Ovary (tissue), 9 donors: ENCODE measurements around the gene TJP1. TPM values are rescaled to one million over a fixed set of nuclear protein-coding genes. Genes with fewer than 3 reads are reported as not detected.

Source experiments
- DNase-seq, 5 donors: peaks; one replicate each; pipeline ENCODE4 v3.0.0-alpha.2; 2019 to 2020
- H3K27ac ChIP-seq, 2 donors: fragments of 200-600 bp; one replicate each; pipeline versions ENCODE4 v1.5.1 to v1.8.0; 2019 to 2022
- H3K27me3 ChIP-seq: fragments of 200-600 bp; one replicate; pipeline ENCODE4 v1.8.0; 2022
- H3K36me3 ChIP-seq: fragments of 200-600 bp; sonication (generic); one replicate; pipeline ENCODE4 v1.5.1; 2019
- H3K4me1 ChIP-seq: one replicate; pipeline ENCODE4 v1.8.1; 2013; ENCODE audit warnings: mild to moderate bottlenecking, moderate library complexity; ENCODE audit not compliant: insufficient read depth
- H3K4me3 ChIP-seq: fragments of 200-600 bp; sonication (generic); one replicate; pipeline ENCODE4 v1.5.1; 2017
- H3K9me3 ChIP-seq, 2 donors: fragments of 200-600 bp in 1 of 2; sonication (generic) in 1 of 2; one replicate each; pipeline versions ENCODE4 v1.5.1 to v1.8.1; 2013 to 2019; ENCODE audit warnings: mild to moderate bottlenecking in 1 of 2, moderate library complexity in 1 of 2
- EP300 ChIP-seq: sonication (generic); formaldehyde crosslinking; IDR thresholded peaks from one replicate; pipeline ENCODE4 v1.6.1; 2017; ENCODE audit warnings: antibody characterized with exemption
- POLR2A ChIP-seq: fragments of 450-650 bp; IDR thresholded peaks from one replicate; pipeline ENCODE4 v1.6.1; 2017; ENCODE audit warnings: antibody characterized with exemption, mild to moderate bottlenecking, moderate library complexity
- WGBS, 3 donors: extraction: QIAGEN DNeasy Blood & Tissue Kit in 1 of 3; methylation state at CpG; one replicate each; pipeline versions ENCODE4 v1.1.5 to v1.1.7; 2013 to 2017; 5-methylcytosine and 5-hydroxymethylcytosine counted together
- intact Hi-C, 4 donors: fragments of 100-400 bp; cut with DNase I; formaldehyde crosslinking; loops; one replicate each; pipeline versions ENCODE4 v1.11.0 to v1.15.1; 2022 to 2023
- polyA plus RNA-seq, 2 donors: library from polyadenylated mRNA; stranded (reverse); fragments of 200-250 nt in 1 of 2; fragments of 350-450 nt in 1 of 2; fragmentation: Illumina TruSeq in 1 of 2; extraction: RNeasy Lipid Tissue Mini Kit (QIAGEN cat#74804) in 1 of 2; gene quantifications; one replicate each; pipeline ENCODE4 v1.2.3, GENCODE V29; 2013 to 2014
- total RNA-seq, 7 donors: library from RNA; depleted of rRNA in 2 of 7; stranded (reverse); fragments of >200 nt in 2 of 7; fragmentation: NEBNext Ultra II Directional in 3 of 7; extraction: Animal tissue kit (Norgen Biotek cat#: 25700) in 3 of 7; gene quantifications; one replicate each; pipeline versions ENCODE4 v1.1.0 to v1.2.4, GENCODE V29; 2016 to 2023
- TF ChIP-seq, protein P1 (sequence below), 3 donors: fragments of 450-650 bp in 2 of 3; fragments of 200-600 bp in 1 of 3; IDR thresholded peaks; one replicate each; pipeline versions ENCODE4 v1.5.1 to v1.8.0; 2016 to 2022; ENCODE audit warnings: antibody characterized with exemption in 3 of 3, mild to moderate bottlenecking in 1 of 3
- donor health status: DM: no; HTN: no; CAD: no; lungs with moderate emphysema.
- donor health status: DM: no; HTN: no; CAD: no.
- donor health status: Bipolar disorder and iron deficiency.
- donor health status: DM: yes; HTN: yes; CAD: no.
- donor health status: DM: no; HTN: no; CAD: no.
- donor health status: DM: yes; HTN: yes; CAD: no.

TJP1 gene
- total and polyA plus RNA-seq, 9 donors = 25.3 to 150 (median 70.1) TPM

DNA sequence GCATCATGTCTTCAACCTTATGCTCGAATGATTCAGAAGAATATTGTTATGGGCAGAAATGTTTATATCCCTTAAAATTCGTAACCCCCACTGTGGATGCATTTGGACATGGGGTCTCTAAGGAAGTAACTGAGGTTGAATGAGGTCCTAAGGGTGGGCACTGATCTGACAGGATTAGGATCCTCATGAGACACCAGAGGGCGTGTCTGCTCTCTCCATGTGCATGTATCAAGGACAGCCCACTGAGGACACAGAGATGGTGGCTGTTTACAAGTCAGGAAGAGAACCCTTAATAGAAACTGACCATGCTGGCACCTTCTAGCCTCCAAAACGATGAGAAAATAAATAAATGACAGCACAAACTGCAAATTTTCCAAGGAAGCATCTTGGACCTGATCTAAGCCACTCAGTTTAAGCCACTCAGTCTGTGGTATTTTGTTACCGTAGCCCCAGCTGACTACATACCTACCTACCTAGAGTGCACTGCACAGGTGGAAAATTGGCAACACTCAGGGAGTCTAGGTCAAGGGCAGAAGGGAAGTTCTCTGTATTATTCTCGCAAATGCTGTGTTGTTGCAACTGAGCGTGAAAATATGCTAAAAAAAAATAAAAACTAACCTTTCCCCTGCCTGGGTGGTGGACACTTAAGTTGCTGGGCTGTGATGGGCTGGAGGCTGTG is 126.6 kb downstream of the TJP1 start:
- Histone ChIP-seq H3K9me3 (no peaks in the 10 kb centered on the region), H3K27ac (no peak overlapping the region), H3K36me3 (no peaks in the 10 kb centered on the region), H3K27me3 (no peaks in the 10 kb centered on the region), H3K4me3 (no peak overlapping the region), H3K4me1 (no peaks in the 10 kb centered on the region)
- DNase-seq = no peak
- TF ChIP-seq POLR2A = no peak
- TF ChIP-seq, protein P1, sequence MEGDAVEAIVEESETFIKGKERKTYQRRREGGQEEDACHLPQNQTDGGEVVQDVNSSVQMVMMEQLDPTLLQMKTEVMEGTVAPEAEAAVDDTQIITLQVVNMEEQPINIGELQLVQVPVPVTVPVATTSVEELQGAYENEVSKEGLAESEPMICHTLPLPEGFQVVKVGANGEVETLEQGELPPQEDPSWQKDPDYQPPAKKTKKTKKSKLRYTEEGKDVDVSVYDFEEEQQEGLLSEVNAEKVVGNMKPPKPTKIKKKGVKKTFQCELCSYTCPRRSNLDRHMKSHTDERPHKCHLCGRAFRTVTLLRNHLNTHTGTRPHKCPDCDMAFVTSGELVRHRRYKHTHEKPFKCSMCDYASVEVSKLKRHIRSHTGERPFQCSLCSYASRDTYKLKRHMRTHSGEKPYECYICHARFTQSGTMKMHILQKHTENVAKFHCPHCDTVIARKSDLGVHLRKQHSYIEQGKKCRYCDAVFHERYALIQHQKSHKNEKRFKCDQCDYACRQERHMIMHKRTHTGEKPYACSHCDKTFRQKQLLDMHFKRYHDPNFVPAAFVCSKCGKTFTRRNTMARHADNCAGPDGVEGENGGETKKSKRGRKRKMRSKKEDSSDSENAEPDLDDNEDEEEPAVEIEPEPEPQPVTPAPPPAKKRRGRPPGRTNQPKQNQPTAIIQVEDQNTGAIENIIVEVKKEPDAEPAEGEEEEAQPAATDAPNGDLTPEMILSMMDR (IDR thresholded peaks at IDR 0.05) = no peak
- no peak for TF ChIP-seq EP300
- WGBS, 3 donors = 70 to 77% (median 71%) methylated on average over 7 of the region's 7 CpGs
- intact Hi-C loops = no loop called here

DNA sequence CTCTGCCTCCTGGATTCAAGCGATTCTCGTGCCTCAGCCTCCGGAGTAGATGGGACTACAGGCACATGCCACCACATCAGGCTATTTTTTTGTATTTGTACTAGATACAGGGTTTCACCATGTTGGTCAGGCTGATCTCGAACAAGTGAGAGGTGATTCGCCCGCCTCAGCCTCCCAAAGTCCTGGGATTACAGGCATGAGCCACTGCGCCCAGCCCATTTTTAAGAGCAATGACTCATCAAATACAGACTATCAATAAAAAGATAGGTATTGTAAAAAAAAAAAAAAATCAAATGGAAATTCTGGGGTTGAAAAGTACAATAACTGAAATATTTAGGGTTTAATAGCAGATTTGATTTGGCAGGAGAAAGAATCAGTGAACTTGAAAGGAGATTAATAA is 129.0 kb downstream of the TJP1 start:
- no peaks in the 10 kb centered on the region for H3K36me3 ChIP-seq
- no peaks in the 10 kb centered on the region for H3K9me3 ChIP-seq
- TF ChIP-seq, protein P1 (IDR thresholded peaks at IDR 0.05) = no peak
- TF ChIP-seq POLR2A (no peak), EP300 (no peak)
- no peak overlapping the region for H3K27ac ChIP-seq
- H3K4me1 ChIP-seq = no peaks in the 10 kb centered on the region
- no peak overlapping the region for H3K4me3 ChIP-seq
- 95 to 97% (median 97%) methylated on average over 7 of the region's 7 CpGs for WGBS, 3 donors
- no peaks in the 10 kb centered on the region for H3K27me3 ChIP-seq
- intact Hi-C loops = no loop called here
- DNase-seq = no peak

DNA sequence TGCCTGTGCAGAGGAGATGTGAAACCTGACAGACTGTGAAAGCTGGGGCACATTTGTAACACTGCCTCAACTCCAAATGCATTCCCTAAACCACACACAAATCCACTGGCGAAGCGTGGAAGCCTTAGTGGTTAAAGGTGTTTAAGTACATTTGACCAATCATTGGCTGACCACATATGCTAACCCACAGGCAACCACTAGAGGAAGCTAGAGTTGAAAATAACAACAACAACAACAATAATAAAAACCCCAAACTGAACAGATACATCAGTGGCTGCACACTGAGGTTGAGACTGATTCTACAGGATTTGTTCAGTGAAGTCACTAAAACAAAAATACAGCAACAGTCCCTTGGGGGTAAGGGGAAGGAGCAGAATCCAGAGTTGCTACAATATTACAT is 129.7 kb downstream of the TJP1 start:
- intact Hi-C loops = no loop called here
- no peak overlapping the region for H3K4me3 ChIP-seq
- H3K9me3 ChIP-seq = no peaks in the 10 kb centered on the region
- no peak overlapping the region for H3K27ac ChIP-seq
- no peaks in the 10 kb centered on the region for H3K36me3 ChIP-seq
- DNase-seq = no peak
- H3K4me1 ChIP-seq = no peaks in the 10 kb centered on the region
- no peaks in the 10 kb centered on the region for H3K27me3 ChIP-seq
- WGBS, 3 donors = 45 to 68% (median 48%) methylated on average over 2 of the region's 2 CpGs
- TF ChIP-seq POLR2A (no peak), EP300 (no peak)
- TF ChIP-seq, protein P1 (IDR thresholded peaks at IDR 0.05) = no peak

DNA sequence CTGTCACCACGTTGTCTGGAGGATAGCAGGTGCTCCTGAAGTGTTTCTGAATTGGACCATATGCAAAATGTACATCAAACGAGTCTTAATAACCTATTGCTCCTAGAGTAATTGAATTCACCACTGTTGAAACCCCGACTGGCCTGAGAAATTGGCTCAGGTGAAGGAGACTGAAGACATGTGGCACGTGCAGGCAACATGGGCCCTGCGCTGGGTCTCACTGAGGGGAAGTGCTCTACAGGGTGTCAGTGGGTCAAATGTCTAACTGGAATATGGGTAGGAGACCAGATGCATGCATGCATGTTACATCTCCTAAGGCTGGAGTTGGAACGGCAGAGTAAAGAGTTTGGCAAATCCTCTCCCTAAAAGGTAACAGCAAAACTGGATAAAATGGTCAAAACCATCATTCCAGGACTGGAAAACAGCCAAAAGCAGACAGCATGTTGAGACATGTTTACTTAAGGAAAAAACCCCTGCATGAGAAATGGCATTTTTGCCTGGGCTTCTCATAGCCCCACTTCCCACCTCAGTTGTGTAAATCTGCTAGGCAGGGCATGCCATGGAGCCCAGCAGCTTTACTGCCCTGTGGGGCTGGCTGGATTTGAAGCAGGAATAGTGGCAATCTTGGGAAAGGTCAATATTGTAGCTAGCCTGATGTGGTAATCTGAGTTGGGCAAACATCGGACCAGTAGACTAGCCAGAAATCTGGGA is 131.3 kb downstream of the TJP1 start:
- Histone ChIP-seq H3K4me3 (no peak overlapping the region), H3K27me3 (no peaks in the 10 kb centered on the region), H3K36me3 (no peaks in the 10 kb centered on the region), H3K27ac (no peak overlapping the region), H3K9me3 (no peaks in the 10 kb centered on the region), H3K4me1 (no peaks in the 10 kb centered on the region)
- 67 to 74% (median 73%) methylated on average over 7 of the region's 7 CpGs for WGBS, 3 donors
- TF ChIP-seq, protein P1 (IDR thresholded peaks at IDR 0.05) = no peak
- TF ChIP-seq POLR2A (no peak), EP300 (no peak)
- DNase-seq = no peak
- intact Hi-C loops = no loop called here
